ENCODE results near the gene MAN1C1.

DNA sequence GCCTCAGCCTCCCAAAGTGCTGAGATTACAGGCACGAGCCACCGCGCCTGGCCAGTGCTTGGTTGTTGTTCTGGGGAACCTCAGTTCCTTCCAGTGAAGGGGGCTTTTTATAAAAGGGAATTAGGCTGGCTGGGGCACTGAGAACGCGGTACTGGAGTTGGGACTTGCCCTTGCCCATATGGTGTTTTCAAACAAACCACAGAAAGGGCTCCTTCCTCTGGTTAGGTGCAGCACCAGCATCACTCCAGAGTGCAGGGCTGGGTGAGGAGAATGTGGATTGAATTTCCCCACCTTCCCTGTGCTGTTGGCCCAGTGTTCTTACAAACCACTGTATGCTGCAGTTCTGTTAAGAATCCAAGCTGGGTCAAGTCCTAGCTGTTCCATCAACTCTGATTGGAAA, 5.3 kb downstream of the MAN1C1 start:
- TF ChIP-seq, protein P1, sequence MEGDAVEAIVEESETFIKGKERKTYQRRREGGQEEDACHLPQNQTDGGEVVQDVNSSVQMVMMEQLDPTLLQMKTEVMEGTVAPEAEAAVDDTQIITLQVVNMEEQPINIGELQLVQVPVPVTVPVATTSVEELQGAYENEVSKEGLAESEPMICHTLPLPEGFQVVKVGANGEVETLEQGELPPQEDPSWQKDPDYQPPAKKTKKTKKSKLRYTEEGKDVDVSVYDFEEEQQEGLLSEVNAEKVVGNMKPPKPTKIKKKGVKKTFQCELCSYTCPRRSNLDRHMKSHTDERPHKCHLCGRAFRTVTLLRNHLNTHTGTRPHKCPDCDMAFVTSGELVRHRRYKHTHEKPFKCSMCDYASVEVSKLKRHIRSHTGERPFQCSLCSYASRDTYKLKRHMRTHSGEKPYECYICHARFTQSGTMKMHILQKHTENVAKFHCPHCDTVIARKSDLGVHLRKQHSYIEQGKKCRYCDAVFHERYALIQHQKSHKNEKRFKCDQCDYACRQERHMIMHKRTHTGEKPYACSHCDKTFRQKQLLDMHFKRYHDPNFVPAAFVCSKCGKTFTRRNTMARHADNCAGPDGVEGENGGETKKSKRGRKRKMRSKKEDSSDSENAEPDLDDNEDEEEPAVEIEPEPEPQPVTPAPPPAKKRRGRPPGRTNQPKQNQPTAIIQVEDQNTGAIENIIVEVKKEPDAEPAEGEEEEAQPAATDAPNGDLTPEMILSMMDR (IDR thresholded peaks at IDR 0.05), result no peak
- no peak for TF ChIP-seq POLR2A (IDR thresholded peaks at IDR 0.05)
- no peak for TF ChIP-seq POLR2AphosphoS5 (IDR thresholded peaks at IDR 0.05)
- TF ChIP-seq EP300 (IDR thresholded peaks at IDR 0.05), result no peak
